Muscle of leg (tissue), 11 donors: ENCODE results near the gene DMWD. TPM values are rescaled to one million over a fixed set of nuclear protein-coding genes. Genes with fewer than 3 reads are reported as not detected.
"Not testable (repeated sequence)": the region's sequence is repeated elsewhere in the genome, so short reads cannot be mapped to it uniquely, and the experiment has no call there.

Experiments
- DNase-seq: peaks from one replicate; pipeline ENCODE4 v3.0.0; 2013
- H3K27ac ChIP-seq: one replicate; pipeline ENCODE4 v1.5.1; 2013; ENCODE audit warnings: mild to moderate bottlenecking, low read length, control low read depth
- H3K27me3 ChIP-seq: one replicate; pipeline ENCODE4 v1.6.1; 2013; ENCODE audit warnings: low read length; ENCODE audit not compliant: control insufficient read depth, insufficient read depth
- H3K36me3 ChIP-seq: one replicate; pipeline ENCODE4 v1.6.1; 2013; ENCODE audit warnings: low read length; ENCODE audit not compliant: control insufficient read depth, insufficient read depth
- H3K4me1 ChIP-seq: one replicate; pipeline ENCODE4 v1.6.1; 2013; ENCODE audit warnings: low read length; ENCODE audit not compliant: control insufficient read depth, insufficient read depth
- H3K4me3 ChIP-seq: one replicate; pipeline ENCODE4 v1.5.1; 2013; ENCODE audit warnings: low read length, control low read depth
- H3K9me3 ChIP-seq: replicated peaks from 2 replicates; pipeline ENCODE4 v1.6.1; 2013; ENCODE audit warnings: low read depth, low read length; ENCODE audit not compliant: control insufficient read depth
- WGBS: methylation state at CpG from one replicate; pipeline ENCODE4 v1.1.5; 2013; ENCODE audit warnings: missing lambda C conversion rate; ENCODE audit not compliant: insufficient coverage; 5-methylcytosine and 5-hydroxymethylcytosine counted together
- polyA plus RNA-seq, 8 donors: library from polyadenylated mRNA; unstranded; fragments of 120-200 nt; gene quantifications; one replicate each; pipeline versions ENCODE4 v1.2.1 to v1.2.3, GENCODE V29; 2013; ENCODE audit warnings: inconsistent platforms in 1 of 8, low replicate concordance in 1 of 8; ENCODE audit not compliant: insufficient read length in 8 of 8, insufficient read depth in 1 of 8
- total RNA-seq: library from RNA; stranded (reverse); fragments of 120-200 nt; gene quantifications from one replicate; pipeline ENCODE4 v1.2.4, GENCODE V29; 2013

The DMWD gene
- total and polyA plus RNA-seq, 9 donors = 29.1 to 57.1 (median 44.4) TPM

DNA sequence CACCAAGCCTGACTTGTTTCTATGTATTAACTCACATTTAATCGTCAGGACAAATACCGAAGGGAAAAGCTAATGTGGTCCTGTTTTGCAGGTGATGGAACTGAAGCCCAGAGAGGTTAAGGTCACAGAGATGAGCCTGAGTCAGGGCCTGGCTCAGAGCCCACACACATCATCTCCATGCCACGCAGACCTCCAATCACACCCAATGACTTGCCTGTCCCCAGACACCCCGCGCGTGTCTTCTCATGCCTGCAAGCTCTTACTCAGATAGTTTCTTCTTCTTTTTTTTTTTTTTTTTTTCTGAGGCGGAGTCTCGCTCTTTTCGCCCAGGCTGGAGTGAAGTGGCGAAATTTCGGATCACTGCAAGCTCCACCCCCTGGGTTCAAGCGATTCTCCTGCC, 40.0 kb downstream of the DMWD start:
- 89% methylated on average over 10 of the region's 12 CpGs for WGBS
- no peaks in the 10 kb centered on the region for H3K36me3 ChIP-seq

DNA sequence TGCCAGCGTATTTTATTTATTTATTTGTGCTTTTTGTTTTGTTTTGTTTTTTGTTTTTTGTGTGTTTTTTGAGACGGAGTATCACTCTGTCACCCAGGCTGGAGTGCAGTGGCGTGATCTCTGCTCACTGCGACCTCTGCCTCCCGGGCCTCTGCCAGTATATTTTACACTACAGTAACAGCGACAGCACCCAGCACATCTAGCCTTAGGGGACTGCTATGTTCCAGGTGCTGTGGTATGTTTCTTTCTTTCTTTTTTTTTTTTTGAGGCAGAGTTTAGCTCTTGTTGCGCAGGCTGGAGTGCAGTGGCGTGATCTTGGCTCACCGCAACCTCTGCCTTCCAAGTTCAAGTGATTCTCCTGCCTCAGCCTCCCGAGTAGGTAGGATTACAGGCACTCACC, 41.2 kb downstream of the DMWD start:
- not testable (repeated sequence) for H3K27ac ChIP-seq, DNase-seq, H3K27me3 ChIP-seq, H3K4me3 ChIP-seq, H3K9me3 ChIP-seq, H3K4me1 ChIP-seq, H3K36me3 ChIP-seq
- WGBS = no CpG with 5 or more reads among the region's 10 CpGs

More for the DNA sequence above, 40.0 kb downstream of the DMWD start:
- no peak for DNase-seq
- H3K27ac ChIP-seq = no peak overlapping the region
- H3K9me3 ChIP-seq = no peaks in the 10 kb centered on the region
- no peaks in the 10 kb centered on the region for H3K4me1 ChIP-seq
- no peak overlapping the region for H3K4me3 ChIP-seq
- H3K27me3 ChIP-seq = no peaks in the 10 kb centered on the region

DNA sequence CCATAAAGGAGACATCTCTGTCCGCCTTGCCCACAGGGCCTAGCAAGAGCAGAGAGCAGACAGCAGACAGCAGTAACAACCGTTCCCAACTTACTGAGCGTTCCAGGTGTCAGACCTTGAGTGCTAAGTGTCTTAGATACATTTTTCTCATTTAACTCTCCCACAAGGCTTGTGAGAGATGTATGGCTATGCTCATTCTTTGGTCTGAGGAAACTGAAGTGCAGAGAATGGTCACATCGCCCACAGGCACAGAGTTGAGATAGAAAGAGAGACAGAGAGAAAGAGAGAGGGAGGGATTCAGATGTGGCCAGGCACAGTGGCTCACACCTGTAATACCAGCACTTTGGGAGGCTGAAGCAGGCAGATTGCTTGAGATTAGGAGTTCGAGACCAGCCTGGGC, 45.1 kb downstream of the DMWD start:
- H3K27ac ChIP-seq = no peak overlapping the region
- no peaks in the 10 kb centered on the region for H3K9me3 ChIP-seq
- no peak for DNase-seq
- H3K36me3 ChIP-seq = no peaks in the 10 kb centered on the region
- no peak overlapping the region for H3K4me3 ChIP-seq
- peaks cover 14% of the 10 kb centered on the region for H3K27me3 ChIP-seq
- H3K4me1 ChIP-seq = no peaks in the 10 kb centered on the region
- WGBS = 59% methylated on average over 2 of the region's 5 CpGs

DNA sequence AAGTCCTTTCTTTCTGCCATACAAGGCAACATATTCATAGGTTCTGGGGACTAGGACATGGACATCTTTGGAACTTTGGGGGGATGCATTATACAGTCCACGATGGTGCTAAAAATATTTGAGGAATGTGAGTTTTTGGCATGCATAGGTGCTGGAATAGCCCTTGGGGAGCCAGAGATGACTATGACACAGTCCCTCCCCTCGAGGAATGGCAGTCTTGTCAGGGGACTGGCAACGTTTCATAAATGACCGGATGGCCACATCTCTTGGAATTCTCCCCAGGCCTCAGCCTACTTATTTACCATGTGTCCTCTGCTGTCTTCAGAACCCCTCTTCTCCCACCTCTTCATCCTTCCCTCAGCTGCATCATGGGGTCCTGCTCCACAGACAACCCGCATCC, 45.8 kb downstream of the DMWD start:
- 60% methylated on average over 1 of the region's 5 CpGs for WGBS
- Histone ChIP-seq H3K4me3 (no peak overlapping the region), H3K27me3 (peaks cover 14% of the 10 kb centered on the region), H3K4me1 (no peaks in the 10 kb centered on the region), H3K36me3 (no peaks in the 10 kb centered on the region), H3K27ac (no peak overlapping the region), H3K9me3 (no peaks in the 10 kb centered on the region)
- no peak for DNase-seq

DNA sequence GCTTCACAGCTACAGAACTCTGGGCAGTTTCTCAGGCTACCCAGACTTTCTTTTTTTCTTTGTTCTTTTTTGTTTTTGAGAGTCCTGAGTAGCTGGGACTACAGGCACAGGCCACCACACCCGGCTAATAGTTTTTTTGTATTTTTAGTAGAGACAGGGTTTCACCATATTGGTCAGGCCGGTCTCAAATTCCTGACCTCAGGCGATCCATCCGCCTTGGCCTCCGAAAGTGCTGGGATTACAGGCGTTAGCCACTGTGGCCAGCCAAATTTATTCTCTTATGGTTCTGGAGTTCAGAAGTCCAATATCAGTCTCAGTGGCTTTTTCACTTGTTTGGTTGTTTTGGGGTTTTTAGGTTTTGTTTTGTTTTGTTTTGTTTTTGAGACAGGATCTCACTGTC, 47.0 kb downstream of the DMWD start:
- no peaks in the 10 kb centered on the region for H3K9me3 ChIP-seq
- H3K4me1 ChIP-seq = no peaks in the 10 kb centered on the region
- peaks cover 14% of the 10 kb centered on the region for H3K27me3 ChIP-seq
- 83% methylated on average over 4 of the region's 6 CpGs for WGBS
- no peak for DNase-seq
- H3K4me3 ChIP-seq = no peak overlapping the region
- no peak overlapping the region for H3K27ac ChIP-seq
- no peaks in the 10 kb centered on the region for H3K36me3 ChIP-seq

DNA sequence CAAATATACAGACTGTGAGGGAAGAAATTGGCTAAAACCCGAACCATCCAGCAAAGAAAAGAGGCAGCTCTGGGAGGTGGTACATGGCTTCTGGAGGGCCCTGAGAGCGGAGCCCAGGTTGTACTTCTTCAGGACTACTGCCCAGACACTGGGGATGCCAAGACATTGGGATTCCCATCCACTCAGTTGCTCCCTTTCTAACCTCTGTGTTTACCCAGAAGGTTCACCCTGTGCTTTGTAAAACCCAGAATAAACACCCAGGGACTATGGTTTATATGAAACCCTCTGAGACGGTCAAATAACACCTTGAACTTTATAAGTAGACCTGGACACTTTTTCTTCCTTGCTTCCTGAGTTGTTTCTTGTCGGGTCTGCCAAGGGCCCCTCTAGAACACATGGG, 49.7 kb downstream of the DMWD start:
- Histone ChIP-seq H3K27ac (no peak overlapping the region), H3K27me3 (peaks cover 14% of the 10 kb centered on the region), H3K4me3 (no peak overlapping the region), H3K9me3 (no peaks in the 10 kb centered on the region), H3K36me3 (no peaks in the 10 kb centered on the region), H3K4me1 (no peaks in the 10 kb centered on the region)
- 45% methylated on average over 2 of the region's 4 CpGs for WGBS
- no peak for DNase-seq

DNA sequence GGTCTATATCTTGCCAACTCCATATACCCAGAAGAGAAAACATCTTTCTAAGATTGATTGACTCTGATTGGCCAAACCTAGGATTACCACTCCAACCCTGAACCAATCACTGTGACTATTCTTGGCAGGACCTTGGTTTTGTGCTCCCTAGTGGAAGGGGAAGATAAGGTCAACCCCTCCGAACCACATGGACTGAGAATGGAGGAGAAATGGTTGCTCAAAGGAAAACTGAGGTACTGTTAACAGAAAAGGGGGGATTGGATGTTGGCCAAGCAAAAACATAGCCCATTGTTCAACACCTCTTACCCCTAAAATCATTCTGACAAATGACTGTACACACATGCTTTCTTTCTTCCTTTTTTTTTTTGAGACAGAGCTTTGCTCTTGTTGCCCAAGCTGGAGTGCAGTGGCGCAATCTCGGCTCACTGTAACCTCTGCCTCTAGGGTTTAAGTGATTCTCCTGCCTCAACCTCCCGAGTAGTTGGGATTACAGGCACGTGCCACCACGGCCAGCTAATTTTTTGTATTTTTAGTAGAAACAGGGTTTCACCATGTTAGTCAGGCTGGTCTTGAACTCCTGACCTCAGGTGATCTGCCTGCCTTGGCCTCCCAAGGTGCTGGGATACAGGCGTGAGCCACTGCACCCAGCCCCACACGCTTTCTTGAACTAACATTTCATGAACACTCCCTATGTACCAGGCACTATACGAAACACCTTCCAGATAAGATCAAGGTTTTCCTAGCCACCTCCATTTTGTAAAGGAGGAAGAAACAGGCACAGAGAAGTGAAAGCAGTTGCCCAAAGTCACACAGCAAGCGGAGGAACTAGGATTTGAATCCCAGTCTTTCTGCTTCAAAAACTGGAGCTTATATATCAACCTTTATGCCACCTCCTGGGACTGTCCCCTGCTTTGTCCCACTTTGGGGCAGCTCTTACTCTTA, 52.9 kb downstream of the DMWD start:
- H3K4me1 ChIP-seq = no peaks in the 10 kb centered on the region
- peaks cover 3% of the 10 kb centered on the region for H3K27me3 ChIP-seq
- no peak overlapping the region for H3K27ac ChIP-seq
- 92% methylated on average over 2 of the region's 10 CpGs for WGBS
- no peak overlapping the region for H3K4me3 ChIP-seq
- no peaks in the 10 kb centered on the region for H3K9me3 ChIP-seq
- H3K36me3 ChIP-seq = no peaks in the 10 kb centered on the region
- DNase-seq = no peak

DNA sequence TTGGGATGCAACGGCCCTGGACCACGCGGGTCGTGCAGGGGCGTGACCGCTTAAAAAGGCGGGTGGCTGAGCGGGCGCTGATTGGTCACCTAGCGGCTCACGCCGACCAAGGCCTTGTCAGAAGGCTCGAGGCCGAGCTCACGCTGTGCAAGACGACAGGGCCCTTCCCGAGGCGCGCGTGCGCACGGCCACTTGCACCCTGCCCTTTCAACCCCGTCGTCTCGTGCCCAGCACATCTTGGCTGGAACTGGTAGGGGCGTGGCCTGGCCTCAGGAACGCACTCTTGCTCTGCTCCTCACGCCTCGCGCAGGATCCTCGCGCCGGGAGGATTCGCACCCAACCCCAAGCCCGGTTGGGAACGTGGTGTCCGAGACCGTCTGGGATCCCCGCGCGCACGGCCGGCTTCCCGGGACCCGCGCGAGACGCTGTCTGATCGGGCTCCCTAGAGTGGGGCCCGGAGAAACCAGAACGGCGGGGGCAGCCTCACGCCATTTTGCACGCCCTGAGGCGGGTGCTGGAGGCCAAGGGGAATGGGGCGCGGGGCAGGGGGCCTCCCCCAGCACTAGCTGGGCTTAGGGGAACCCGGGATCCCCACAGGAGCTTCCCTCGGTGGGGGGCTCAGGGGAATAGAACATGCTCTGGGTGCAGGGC, 59.4 kb downstream of the DMWD start, which contains the start of gene MEIOSIN:
TSS of gene MEIOSIN (plus strand) at position 280 of the 651 bp plus-strand sequence. CDS start 1,938 bp downstream, outside the sequence.
- DNase-seq = no peak
- H3K4me1 ChIP-seq = peaks cover 8% of the 10 kb centered on the region
- WGBS = 91% methylated on average over 53 of the region's 59 CpGs

More for the DNA sequence above, 59.4 kb downstream of the DMWD start, which contains the start of gene MEIOSIN:
- Histone ChIP-seq H3K27me3 (no peaks in the 10 kb centered on the region), H3K4me3 (no peak within 1 kb of the TSS), H3K27ac (no peak within 1 kb of the TSS), H3K9me3 (no peaks in the 10 kb centered on the region), H3K36me3 (no peaks in the 10 kb centered on the region)
